Osteoblast (primary cell): ENCODE data around the gene CPEB4. TPM values are rescaled to one million over a fixed set of nuclear protein-coding genes. Genes with fewer than 3 reads are reported as not detected.
A peak's percentile ranks its signal among the peaks of the same experiment; 100 is the strongest.

ENCODE experiments used
- DNase-seq: peaks from one replicate; pipeline ENCODE4 v3.0.0; 2011; ENCODE audit warnings: low spot score, mixed read lengths; ENCODE audit not compliant: insufficient read length; ENCODE audit errors: missing footprints
- H2AFZ ChIP-seq: 2 replicates; pipeline ENCODE4 v1.6.0; 2011; ENCODE audit warnings: mild to moderate bottlenecking, low read length
- H3K27ac ChIP-seq: 2 replicates; pipeline ENCODE4 v1.5.1; 2011; ENCODE audit warnings: mild to moderate bottlenecking, low read depth, low read length, moderate library complexity
- H3K27me3 ChIP-seq: 2 replicates; pipeline ENCODE4 v1.6.0; 2012; ENCODE audit warnings: mild to moderate bottlenecking, control low read depth, inconsistent platforms, low read length, moderate library complexity; ENCODE audit not compliant: insufficient read depth
- H3K36me3 ChIP-seq: 2 replicates; pipeline ENCODE4 v1.5.1; 2011; ENCODE audit warnings: mild to moderate bottlenecking, low read length, control low read depth, moderate library complexity; ENCODE audit not compliant: insufficient read depth
- H3K4me1 ChIP-seq: 2 replicates; pipeline ENCODE4 v1.5.1; 2011; ENCODE audit warnings: mild to moderate bottlenecking, low read length, control low read depth, moderate library complexity; ENCODE audit not compliant: insufficient read depth
- H3K4me2 ChIP-seq: 2 replicates; pipeline ENCODE4 v1.6.0; 2011; ENCODE audit warnings: mild to moderate bottlenecking, low read length; ENCODE audit not compliant: insufficient read depth
- H3K4me3 ChIP-seq: fragments of 200-600 bp; sonication (generic); 3 replicates; pipeline ENCODE4 v1.5.1; 2012; ENCODE audit warnings: mild to moderate bottlenecking, low read length, inconsistent platforms; ENCODE audit not compliant: insufficient read depth
- H3K79me2 ChIP-seq: 2 replicates; pipeline ENCODE4 v1.6.0; 2012; ENCODE audit warnings: mild to moderate bottlenecking, low read length, control low read depth, inconsistent platforms; ENCODE audit not compliant: insufficient read depth
- H3K9me3 ChIP-seq: 2 replicates; pipeline ENCODE4 v1.5.1; 2011; ENCODE audit warnings: low read depth, low read length, control low read depth
- H4K20me1 ChIP-seq: 2 replicates; pipeline ENCODE4 v1.6.0; 2012; ENCODE audit warnings: mild to moderate bottlenecking, low read length, control low read depth; ENCODE audit not compliant: insufficient read depth
- total RNA-seq: library from RNA; depleted of rRNA; stranded (reverse); fragments of >200 nt; gene quantifications from 2 replicates; pipeline ENCODE4 v1.2.3, GENCODE V29; 2012
- TF ChIP-seq, protein P1 (sequence below): IDR thresholded peaks from 2 replicates; pipeline ENCODE4 v1.5.1; 2011; ENCODE audit warnings: mild to moderate bottlenecking, low read depth, low read length, moderate library complexity; ENCODE audit errors: extremely low read depth

The CPEB4 gene
- total RNA-seq, 1 donor = 41.6 TPM

DNA sequence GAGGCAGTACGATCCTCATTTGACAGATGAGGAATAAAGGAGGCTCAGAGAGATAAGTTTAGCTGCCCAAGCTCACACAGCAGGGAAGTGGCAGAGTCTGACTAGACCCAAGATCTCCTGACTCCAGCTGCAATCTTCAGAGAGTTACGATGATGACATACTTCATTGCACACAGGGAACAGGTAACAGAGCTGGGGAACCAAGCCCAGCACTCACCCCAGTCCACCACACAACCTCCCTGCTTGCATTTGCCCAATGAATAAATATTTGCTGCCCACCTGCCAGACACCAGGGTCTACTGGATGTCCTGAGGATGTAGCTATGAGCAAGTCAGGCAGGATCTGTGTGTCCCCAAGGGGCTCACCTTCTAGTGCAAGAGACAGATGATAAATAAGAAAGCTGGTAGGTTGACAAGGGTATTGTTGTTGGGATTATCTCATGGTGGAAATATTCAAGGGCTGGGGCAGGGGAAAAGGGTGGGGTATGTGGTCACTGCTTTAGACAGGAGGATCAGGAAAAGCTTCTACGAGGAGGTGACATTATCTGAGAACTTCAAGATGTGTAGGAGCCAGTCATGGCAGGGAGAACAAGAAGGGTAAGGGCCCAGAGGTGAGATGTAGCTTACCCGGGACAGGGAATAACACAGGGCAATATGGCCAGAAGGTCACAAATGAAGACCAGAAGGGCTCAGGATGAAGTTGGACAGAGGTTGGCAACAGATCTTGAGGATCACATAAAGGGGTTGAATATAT is 28.6 kb upstream of the CPEB4 start:
- no peaks in the 10 kb centered on the region for H3K9me3 ChIP-seq
- TF ChIP-seq, protein P1, sequence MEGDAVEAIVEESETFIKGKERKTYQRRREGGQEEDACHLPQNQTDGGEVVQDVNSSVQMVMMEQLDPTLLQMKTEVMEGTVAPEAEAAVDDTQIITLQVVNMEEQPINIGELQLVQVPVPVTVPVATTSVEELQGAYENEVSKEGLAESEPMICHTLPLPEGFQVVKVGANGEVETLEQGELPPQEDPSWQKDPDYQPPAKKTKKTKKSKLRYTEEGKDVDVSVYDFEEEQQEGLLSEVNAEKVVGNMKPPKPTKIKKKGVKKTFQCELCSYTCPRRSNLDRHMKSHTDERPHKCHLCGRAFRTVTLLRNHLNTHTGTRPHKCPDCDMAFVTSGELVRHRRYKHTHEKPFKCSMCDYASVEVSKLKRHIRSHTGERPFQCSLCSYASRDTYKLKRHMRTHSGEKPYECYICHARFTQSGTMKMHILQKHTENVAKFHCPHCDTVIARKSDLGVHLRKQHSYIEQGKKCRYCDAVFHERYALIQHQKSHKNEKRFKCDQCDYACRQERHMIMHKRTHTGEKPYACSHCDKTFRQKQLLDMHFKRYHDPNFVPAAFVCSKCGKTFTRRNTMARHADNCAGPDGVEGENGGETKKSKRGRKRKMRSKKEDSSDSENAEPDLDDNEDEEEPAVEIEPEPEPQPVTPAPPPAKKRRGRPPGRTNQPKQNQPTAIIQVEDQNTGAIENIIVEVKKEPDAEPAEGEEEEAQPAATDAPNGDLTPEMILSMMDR = no peak
- no peak for DNase-seq
- H3K4me1 ChIP-seq = no peaks in the 10 kb centered on the region
- no peaks in the 10 kb centered on the region for H3K36me3 ChIP-seq
- no peak overlapping the region for H2AFZ ChIP-seq
- H3K79me2 ChIP-seq = no peaks in the 10 kb centered on the region
- no peak overlapping the region for H3K4me2 ChIP-seq
- no peak overlapping the region for H3K4me3 ChIP-seq
- no peak overlapping the region for H3K27ac ChIP-seq
- no peaks in the 10 kb centered on the region for H4K20me1 ChIP-seq
- no peaks in the 10 kb centered on the region for H3K27me3 ChIP-seq

DNA sequence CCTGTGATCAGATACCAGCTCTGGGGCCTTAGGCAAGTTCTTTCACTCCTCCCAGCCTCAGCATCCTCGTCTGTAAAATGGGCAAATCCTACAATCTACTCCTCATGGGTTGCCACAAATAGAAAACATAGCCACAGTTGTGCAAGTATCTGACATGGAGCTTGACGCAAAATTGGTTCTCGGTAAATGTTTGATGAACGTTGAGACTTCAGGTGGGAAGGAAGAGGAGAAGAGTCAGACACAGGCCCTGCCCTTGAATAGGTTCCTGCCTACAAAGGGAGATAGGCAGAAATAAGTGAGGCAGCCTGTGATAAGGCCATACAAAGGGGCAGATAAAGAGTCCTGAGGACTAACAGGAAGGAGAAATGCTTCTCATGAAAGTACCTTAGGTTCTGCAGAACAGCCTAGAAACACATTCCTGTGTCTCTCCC is 26.1 kb upstream of the CPEB4 start:
- no peak overlapping the region for H2AFZ ChIP-seq
- no peak overlapping the region for H3K4me3 ChIP-seq
- H4K20me1 ChIP-seq = no peaks in the 10 kb centered on the region
- no peak for DNase-seq
- TF ChIP-seq, protein P1 = no peak
- H3K4me2 ChIP-seq = no peak overlapping the region
- H3K79me2 ChIP-seq = no peaks in the 10 kb centered on the region
- no peaks in the 10 kb centered on the region for H3K36me3 ChIP-seq
- H3K4me1 ChIP-seq = no peaks in the 10 kb centered on the region
- no peaks in the 10 kb centered on the region for H3K27me3 ChIP-seq
- H3K9me3 ChIP-seq = no peaks in the 10 kb centered on the region
- no peak overlapping the region for H3K27ac ChIP-seq

DNA sequence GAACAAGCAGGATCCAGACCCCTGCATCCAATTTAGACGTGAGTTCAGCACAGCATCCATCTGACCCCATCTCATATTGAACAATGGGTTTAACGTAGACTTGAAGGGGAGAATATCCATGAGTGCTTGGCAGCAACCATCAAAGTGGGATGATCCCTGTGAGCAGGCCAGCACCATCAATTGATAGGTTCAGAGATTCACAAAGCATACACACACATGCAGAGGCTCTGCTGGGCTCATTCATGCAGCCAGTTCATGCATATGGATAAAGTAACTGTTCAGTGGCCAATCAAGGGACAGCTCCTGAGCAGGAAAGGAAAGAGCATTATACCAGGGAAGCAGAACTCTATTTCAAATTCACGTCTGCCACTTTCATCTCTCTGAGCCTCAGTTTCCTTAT is 24.8 kb upstream of the CPEB4 start:
- H3K4me2 ChIP-seq = no peak overlapping the region
- H3K4me3 ChIP-seq = no peak overlapping the region
- H4K20me1 ChIP-seq = no peaks in the 10 kb centered on the region
- no peaks in the 10 kb centered on the region for H3K27me3 ChIP-seq
- no peak overlapping the region for H3K27ac ChIP-seq
- H3K4me1 ChIP-seq = no peaks in the 10 kb centered on the region
- no peak overlapping the region for H2AFZ ChIP-seq
- H3K9me3 ChIP-seq = no peaks in the 10 kb centered on the region
- DNase-seq = no peak
- H3K79me2 ChIP-seq = no peaks in the 10 kb centered on the region
- TF ChIP-seq, protein P1 = no peak
- H3K36me3 ChIP-seq = no peaks in the 10 kb centered on the region

DNA sequence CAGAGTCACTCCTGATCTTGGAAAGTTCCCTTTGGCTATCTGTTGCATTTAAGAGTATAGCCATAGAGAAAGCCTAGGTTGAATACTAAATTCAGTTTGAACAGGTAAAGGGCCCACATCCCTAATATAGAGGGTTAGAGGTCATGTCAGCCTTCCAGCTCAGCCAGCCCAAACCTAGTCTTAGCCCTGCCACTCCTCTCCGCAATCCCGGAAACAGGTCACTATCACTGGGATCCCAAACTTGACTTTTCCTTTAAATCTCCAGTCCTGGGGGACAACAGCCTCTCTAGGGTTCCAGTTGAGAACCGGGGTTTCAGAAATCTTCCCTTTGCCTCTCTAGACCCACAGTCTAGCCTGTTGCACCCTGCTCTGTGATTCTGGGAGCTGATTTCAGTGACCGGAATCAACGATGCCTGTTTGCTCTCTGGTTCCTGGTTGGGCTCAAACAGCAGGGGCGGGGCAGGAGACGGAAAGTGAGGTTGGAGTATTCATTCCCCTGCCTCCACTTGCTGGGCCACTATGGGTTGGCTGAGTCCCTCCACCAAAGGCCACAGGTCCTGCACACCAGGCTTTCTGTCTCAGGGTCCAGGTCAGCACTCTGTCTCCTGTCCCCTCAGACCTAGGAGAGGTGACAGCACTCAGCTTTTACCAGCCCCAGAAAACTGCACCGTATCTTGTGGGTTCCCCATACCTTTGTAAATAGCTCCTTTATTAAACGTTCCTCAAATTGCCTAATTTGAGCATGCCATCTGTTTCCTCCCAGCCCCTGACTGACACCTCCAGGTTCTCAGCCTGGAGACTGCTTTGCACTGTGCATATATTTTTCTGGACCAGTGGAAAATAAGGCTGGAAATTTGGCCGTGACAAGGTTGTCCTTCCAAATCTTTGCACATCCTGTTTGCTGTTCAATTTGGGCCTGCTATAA is 23.8 kb upstream of the CPEB4 start:
- no peak overlapping the region for H3K4me2 ChIP-seq
- H3K4me1 ChIP-seq = no peaks in the 10 kb centered on the region
- H2AFZ ChIP-seq = no peak overlapping the region
- TF ChIP-seq, protein P1 = no peak
- H4K20me1 ChIP-seq = no peaks in the 10 kb centered on the region
- no peaks in the 10 kb centered on the region for H3K9me3 ChIP-seq
- H3K79me2 ChIP-seq = no peaks in the 10 kb centered on the region
- H3K27ac ChIP-seq = no peak overlapping the region
- DNase-seq = peak; percentile 51
- H3K36me3 ChIP-seq = no peaks in the 10 kb centered on the region
- H3K4me3 ChIP-seq = no peak overlapping the region
- H3K27me3 ChIP-seq = no peaks in the 10 kb centered on the region
